ENCODE results near the gene LIMS1. TPM values are rescaled to one million over a fixed set of nuclear protein-coding genes. Genes with fewer than 3 reads are reported as not detected.

LIMS1 gene
- total RNA-seq, 1 donor from 2014 or later: 97.6 TPM

GRCh38 chr2:108619925-108620620 lies 85.8 kb downstream of the LIMS1 start:
- H3K27ac ChIP-seq: peak overlapping the region; percentile 69
- no peak for TF ChIP-seq CTCF (IDR thresholded peaks at IDR 0.05)
- H3K36me3 ChIP-seq: no peaks in the 10 kb centered on the region
- intact Hi-C loops (cut with DNase I): no loop called here
- no peaks in the 10 kb centered on the region for H3K9me3 ChIP-seq
- H3K4me3 ChIP-seq: no peak overlapping the region
- no peak for DNase-seq
- no peak for ATAC-seq
- no peaks in the 10 kb centered on the region for H3K27me3 ChIP-seq
- H3K4me1 ChIP-seq: peaks cover 92% of the 10 kb centered on the region

DNA sequence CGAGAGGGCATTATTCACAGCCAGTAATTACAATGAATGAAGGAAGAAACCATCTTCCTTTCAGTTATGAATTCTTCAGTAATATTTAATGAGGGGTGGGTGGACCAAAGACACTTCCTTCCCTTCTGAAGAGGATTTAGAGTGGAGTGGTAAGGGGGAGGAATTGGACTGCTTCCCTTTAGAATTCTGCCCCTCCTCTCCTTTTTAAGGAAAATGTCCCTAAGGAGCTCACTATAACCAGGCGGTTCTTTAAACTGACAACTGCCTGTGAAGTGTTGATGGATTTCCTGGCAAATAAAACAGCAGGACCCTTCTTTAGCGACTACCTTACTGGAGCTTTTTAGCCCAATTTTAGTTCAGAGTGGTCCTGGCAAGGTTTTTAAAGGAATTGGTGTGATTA lies 86.4 kb downstream of the LIMS1 start:
- Histone ChIP-seq H3K9me3 (no peaks in the 10 kb centered on the region), H3K27me3 (no peaks in the 10 kb centered on the region), H3K27ac (peak overlapping the region; percentile 69), H3K4me1 (peaks cover 92% of the 10 kb centered on the region), H3K36me3 (no peaks in the 10 kb centered on the region), H3K4me3 (no peak overlapping the region)
- DNase-seq: no peak
- ATAC-seq: no peak
- intact Hi-C loops (cut with DNase I): no loop called here
- no peak for TF ChIP-seq CTCF (IDR thresholded peaks at IDR 0.05)

GRCh38 chr2:108621087-108621559 lies 86.9 kb downstream of the LIMS1 start:
- peak overlapping the region; percentile 25 for H3K4me3 ChIP-seq

DNA sequence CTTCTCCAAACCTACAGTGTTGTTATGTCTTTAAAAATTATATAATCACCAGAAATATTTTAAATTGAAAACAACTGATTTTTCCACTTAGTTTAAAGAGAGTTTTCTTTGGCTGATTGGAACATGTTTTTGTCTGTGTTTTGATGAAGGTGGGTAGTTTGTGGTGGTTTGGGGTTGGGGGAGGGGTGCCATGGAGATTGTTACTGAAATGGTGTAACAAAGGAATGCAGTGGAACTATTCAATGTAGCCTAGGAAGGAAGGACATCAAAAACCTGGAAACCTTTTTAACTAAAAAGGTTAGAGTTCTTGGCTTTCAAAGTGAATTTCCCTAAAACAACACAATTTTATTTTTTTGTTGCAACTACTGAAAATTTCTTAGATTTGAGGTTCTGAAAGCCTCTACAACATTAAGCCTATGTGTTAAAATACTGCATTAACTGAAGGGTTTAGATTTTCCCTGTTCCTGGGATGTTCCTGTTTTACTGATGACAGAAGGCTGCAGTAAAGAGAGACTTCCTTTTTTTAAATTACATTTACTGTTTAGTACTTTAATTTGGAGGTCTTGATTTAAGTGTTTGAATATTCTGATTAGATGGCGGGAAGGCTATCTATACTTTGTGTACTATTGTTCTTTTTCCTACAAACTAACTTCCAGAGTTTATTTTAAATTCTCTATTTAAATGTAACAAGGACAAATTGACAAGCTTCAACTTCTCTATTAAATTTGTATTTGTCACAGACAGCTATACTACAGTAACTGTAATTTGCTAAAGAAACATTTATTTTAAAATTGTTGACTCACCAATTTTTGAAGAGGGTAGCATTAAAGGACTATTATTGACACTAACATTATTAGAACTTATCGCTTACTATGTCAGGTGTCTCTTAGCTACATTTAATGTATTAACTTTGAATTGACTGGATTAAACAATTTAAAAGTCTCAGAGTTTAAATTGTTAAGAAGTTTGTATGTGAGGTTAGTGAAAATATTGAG lies 87.7 kb downstream of the LIMS1 start:
- intact Hi-C loops (cut with DNase I): no loop called here
- no peak for TF ChIP-seq CTCF (IDR thresholded peaks at IDR 0.05)
- peak overlapping the region; percentile 25 for H3K4me3 ChIP-seq
- no peak for ATAC-seq
- peak overlapping the region; percentile 69 for H3K27ac ChIP-seq
- peaks cover 95% of the 10 kb centered on the region for H3K4me1 ChIP-seq
- no peaks in the 10 kb centered on the region for H3K36me3 ChIP-seq
- H3K9me3 ChIP-seq: no peaks in the 10 kb centered on the region
- no peak for DNase-seq
- H3K27me3 ChIP-seq: no peaks in the 10 kb centered on the region

More at GRCh38 chr2:108621087-108621559, 86.9 kb downstream of the LIMS1 start:
- Histone ChIP-seq H3K27me3 (no peaks in the 10 kb centered on the region), H3K9me3 (no peaks in the 10 kb centered on the region), H3K36me3 (no peaks in the 10 kb centered on the region), H3K4me1 (peaks cover 94% of the 10 kb centered on the region), H3K27ac (peak overlapping the region; percentile 69)
- DNase-seq (no peak), ATAC-seq (peak; percentile 92)
- TF ChIP-seq CTCF (IDR thresholded peaks at IDR 0.05): no peak
- intact Hi-C loops (cut with DNase I): no loop called here

DNA sequence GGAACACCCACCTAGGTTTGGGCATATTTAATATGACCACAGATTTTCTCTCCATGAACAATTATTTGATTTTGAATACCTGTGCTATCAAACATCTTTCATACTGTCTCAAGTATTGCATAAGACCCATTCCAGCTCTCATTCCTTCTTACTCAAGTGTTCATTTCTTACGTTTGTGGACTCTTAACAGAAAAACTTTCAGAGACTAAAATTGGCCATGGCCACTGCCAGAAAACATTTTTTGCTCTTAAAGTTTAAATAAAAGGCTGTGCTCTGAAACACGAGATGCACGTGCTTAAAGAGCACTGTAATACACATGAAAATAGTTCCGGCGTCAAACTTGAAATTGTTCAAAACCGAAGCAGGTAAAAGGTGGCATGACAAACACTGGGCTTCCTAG lies 89.3 kb downstream of the LIMS1 start:
- intact Hi-C loops (cut with DNase I): no loop called here
- no peak overlapping the region for H3K4me3 ChIP-seq
- H3K4me1 ChIP-seq: peaks cover 87% of the 10 kb centered on the region
- H3K27me3 ChIP-seq: no peaks in the 10 kb centered on the region
- no peak for DNase-seq
- ATAC-seq: peak; percentile 46
- no peak for TF ChIP-seq CTCF (IDR thresholded peaks at IDR 0.05)
- no peaks in the 10 kb centered on the region for H3K36me3 ChIP-seq
- peak overlapping the region; percentile 69 for H3K27ac ChIP-seq
- no peaks in the 10 kb centered on the region for H3K9me3 ChIP-seq
